Stomach (tissue), 9 donors: ENCODE data around the gene ADRM1. TPM values are rescaled to one million over a fixed set of nuclear protein-coding genes. Genes with fewer than 3 reads are reported as not detected.

Experiments
- DNase-seq, 2 donors: peaks; one replicate each; pipeline versions ENCODE4 v3.0.0 to v3.0.0-alpha.2; 2013 to 2019
- H3K27ac ChIP-seq, 5 donors: fragments of 200-600 bp in 4 of 5; sonication (generic) in 4 of 5; one replicate each; pipeline ENCODE4 v1.5.1; 2013 to 2019; ENCODE audit warnings: mild to moderate bottlenecking in 1 of 5, moderate library complexity in 1 of 5
- H3K27me3 ChIP-seq, 3 donors: fragments of 200-600 bp; sonication (generic); one replicate each; pipeline ENCODE4 v1.5.1; 2017 to 2019; ENCODE audit warnings: mixed run types in 1 of 3
- H3K36me3 ChIP-seq, 4 donors: fragments of 200-600 bp; sonication (generic); 1 replicate in 3 of 4; 2 replicates in 1 of 4; pipeline ENCODE4 v1.5.1; 2016 to 2019
- H3K4me1 ChIP-seq, 4 donors: fragments of 200-600 bp; sonication (generic); one replicate each; pipeline ENCODE4 v1.5.1; 2016 to 2019
- H3K4me3 ChIP-seq, 4 donors: fragments of 200-600 bp; sonication (generic) in 3 of 4; one replicate each; pipeline ENCODE4 v1.5.1; 2016 to 2019; ENCODE audit warnings: mild to moderate bottlenecking in 1 of 4
- H3K9me3 ChIP-seq, 4 donors: fragments of 200-600 bp; sonication (generic); one replicate each; pipeline ENCODE4 v1.5.1; 2016 to 2019
- EP300 ChIP-seq: sonication (generic); formaldehyde crosslinking; IDR thresholded peaks from one replicate; pipeline ENCODE4 v1.6.1; 2017; ENCODE audit warnings: antibody characterized with exemption
- POLR2A ChIP-seq, 4 donors: fragments of 450-650 bp; IDR thresholded peaks; one replicate each; pipeline ENCODE4 v1.6.1; 2016; ENCODE audit warnings: antibody characterized with exemption in 4 of 4, control low read depth in 2 of 4, mild to moderate bottlenecking in 1 of 4, moderate library complexity in 1 of 4
- POLR2AphosphoS5 ChIP-seq, 3 donors: sonication (generic); formaldehyde crosslinking; IDR thresholded peaks; one replicate each; pipeline ENCODE4 v1.6.1; 2016; ENCODE audit warnings: antibody characterized with exemption in 3 of 3
- WGBS, 5 donors: extraction: QIAGEN DNeasy Blood & Tissue Kit in 3 of 5; methylation state at CpG; one replicate each; pipeline versions ENCODE4 v1.1.5 to v1.1.7; 2013 to 2018; 5-methylcytosine and 5-hydroxymethylcytosine counted together
- intact Hi-C: fragments of 100-400 bp; cut with DNase I; formaldehyde crosslinking; loops from one replicate; pipeline ENCODE4 v1.15.1; 2023; ENCODE audit warnings: low total_unique reads
- polyA plus RNA-seq, 3 donors: library from polyadenylated mRNA; stranded (reverse); fragments of 200-250 nt; gene quantifications; one replicate each; pipeline ENCODE4 v1.2.3, GENCODE V29; 2013
- total RNA-seq, 5 donors: library from RNA; depleted of rRNA; stranded (reverse); fragments of >200 nt; gene quantifications; one replicate each; pipeline versions ENCODE4 v1.1.0 to v1.2.3, GENCODE V29; 2014 to 2016
- TF ChIP-seq, protein P1 (sequence below), 7 experiments: fragments of 450-650 bp in 4 of 7; fragments of 200-600 bp in 3 of 7; sonication (generic) in 3 of 7; IDR thresholded peaks; one replicate each; pipeline ENCODE4 v1.5.1; 2016 to 2019; ENCODE audit warnings: antibody characterized with exemption in 7 of 7, control low read depth in 2 of 7, mild to moderate bottlenecking in 1 of 7
- donor health status: healthy with polysubstance abuse.
- donor health status: Bipolar disorder and iron deficiency.
- donor health status: healthy.

ADRM1 gene
- total and polyA plus RNA-seq, 8 donors = 42.0 to 130 (median 83.7) TPM

DNA sequence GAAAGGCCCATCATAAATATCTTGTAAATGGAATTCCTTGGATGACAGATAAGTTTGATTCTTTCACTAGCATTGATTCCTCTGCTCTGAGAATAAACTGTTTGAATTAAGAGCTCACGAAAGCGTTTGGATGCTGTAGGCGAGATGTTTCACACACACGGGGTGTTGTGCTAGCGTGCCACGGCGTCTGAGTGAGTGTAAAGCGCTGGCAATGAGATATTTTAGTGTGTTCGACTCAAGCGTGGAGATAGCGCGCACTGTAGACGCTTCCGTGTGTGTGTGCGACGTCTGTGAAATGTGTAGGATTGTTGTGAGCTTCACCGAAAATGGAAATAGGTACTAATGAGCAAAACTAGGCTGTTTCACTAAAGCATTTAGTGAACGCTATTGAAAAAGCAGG is 29.4 kb upstream of the ADRM1 start:
- TF ChIP-seq, protein P1, sequence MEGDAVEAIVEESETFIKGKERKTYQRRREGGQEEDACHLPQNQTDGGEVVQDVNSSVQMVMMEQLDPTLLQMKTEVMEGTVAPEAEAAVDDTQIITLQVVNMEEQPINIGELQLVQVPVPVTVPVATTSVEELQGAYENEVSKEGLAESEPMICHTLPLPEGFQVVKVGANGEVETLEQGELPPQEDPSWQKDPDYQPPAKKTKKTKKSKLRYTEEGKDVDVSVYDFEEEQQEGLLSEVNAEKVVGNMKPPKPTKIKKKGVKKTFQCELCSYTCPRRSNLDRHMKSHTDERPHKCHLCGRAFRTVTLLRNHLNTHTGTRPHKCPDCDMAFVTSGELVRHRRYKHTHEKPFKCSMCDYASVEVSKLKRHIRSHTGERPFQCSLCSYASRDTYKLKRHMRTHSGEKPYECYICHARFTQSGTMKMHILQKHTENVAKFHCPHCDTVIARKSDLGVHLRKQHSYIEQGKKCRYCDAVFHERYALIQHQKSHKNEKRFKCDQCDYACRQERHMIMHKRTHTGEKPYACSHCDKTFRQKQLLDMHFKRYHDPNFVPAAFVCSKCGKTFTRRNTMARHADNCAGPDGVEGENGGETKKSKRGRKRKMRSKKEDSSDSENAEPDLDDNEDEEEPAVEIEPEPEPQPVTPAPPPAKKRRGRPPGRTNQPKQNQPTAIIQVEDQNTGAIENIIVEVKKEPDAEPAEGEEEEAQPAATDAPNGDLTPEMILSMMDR (IDR thresholded peaks at IDR 0.05) = no peak
- TF ChIP-seq EP300 = no peak
- no peak for TF ChIP-seq POLR2AphosphoS5 (IDR thresholded peaks at IDR 0.05)
- TF ChIP-seq POLR2A (IDR thresholded peaks at IDR 0.05) = no peak
- WGBS, 5 donors = 93 to 96% (median 94%) methylated on average over 18 of the region's 18 CpGs
- no peak overlapping the region for H3K4me3 ChIP-seq
- no peaks in the 10 kb centered on the region for H3K4me1 ChIP-seq
- no peaks in the 10 kb centered on the region for H3K27me3 ChIP-seq
- H3K27ac ChIP-seq = no peak overlapping the region
- intact Hi-C loops = no loop called here
- no peak for DNase-seq
- no peaks in the 10 kb centered on the region for H3K9me3 ChIP-seq
- H3K36me3 ChIP-seq = peaks cover 49 to 89% (median 86%) of the 10 kb centered on the region in 4 donors

DNA sequence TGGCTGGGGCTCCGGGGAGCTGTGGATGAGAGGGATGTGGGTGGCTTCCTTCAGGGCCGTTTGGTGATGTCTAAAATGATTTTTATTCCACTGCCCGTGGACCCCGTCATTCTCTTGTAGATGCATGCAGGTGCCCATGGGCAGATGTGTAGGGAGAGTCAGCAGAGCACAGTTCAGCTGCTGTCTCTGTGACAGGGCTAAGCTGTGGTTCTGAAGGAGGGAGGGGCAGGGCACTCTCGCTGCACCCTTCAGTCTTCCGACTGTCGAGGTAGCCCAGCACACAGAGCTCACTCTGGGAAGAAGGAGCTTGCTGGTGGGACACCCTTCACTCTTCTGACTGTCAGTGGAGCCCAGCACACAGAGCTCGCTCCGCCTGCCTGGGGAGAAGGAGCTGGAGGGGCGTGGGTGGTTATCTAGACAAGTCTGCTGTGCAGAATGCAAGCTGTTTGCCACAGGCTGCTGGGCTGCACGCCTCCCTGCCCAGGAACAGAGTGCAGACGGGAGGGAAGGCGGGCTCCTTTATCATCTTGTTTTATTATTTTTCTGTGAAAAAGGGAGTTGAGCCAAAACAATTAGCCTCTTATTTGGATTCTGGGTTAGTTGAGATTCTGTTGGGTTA is 28.4 kb upstream of the ADRM1 start:
- Histone ChIP-seq H3K27ac (no peak overlapping the region), H3K4me1 (peaks cover 0 to under 1% (median 0%) of the 10 kb centered on the region in 4 donors), H3K27me3 (no peaks in the 10 kb centered on the region), H3K36me3 (peaks cover 50 to 89% (median 86%) of the 10 kb centered on the region in 4 donors), H3K9me3 (no peaks in the 10 kb centered on the region), H3K4me3 (no peak overlapping the region)
- TF ChIP-seq POLR2AphosphoS5 (IDR thresholded peaks at IDR 0.05) = no peak
- TF ChIP-seq, protein P1 (IDR thresholded peaks at IDR 0.05) = no peak
- TF ChIP-seq EP300 = no peak
- TF ChIP-seq POLR2A (IDR thresholded peaks at IDR 0.05) = no peak
- no peak for DNase-seq
- intact Hi-C loops = no loop called here
- 68 to 80% (median 70%) methylated on average over 13 of the region's 13 CpGs for WGBS, 5 donors

DNA sequence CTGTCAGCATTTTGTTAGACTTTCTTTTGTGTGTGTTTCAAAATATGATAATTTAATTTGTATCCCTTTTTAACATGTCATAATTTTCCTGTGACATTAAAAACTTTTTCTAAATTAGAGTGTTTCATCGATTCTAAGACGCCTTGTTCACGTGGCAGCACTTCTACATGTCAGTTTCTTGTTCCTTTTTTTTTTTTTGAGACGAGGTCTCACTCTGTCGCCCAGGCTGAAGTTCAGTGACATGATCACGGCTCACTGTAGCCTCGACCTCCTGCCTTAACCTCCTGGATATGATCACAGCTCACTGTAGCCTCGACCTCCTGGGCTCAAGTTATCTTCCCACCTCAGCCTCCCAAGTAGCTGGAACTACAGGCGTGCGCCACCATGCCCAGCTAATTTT is 27.6 kb upstream of the ADRM1 start:
- peaks cover 0 to 8% (median 2%) of the 10 kb centered on the region in 4 donors for H3K4me1 ChIP-seq
- 91 to 94% (median 92%) methylated on average over 10 of the region's 10 CpGs for WGBS, 5 donors
- no peak for DNase-seq
- no peak overlapping the region for H3K4me3 ChIP-seq
- H3K27me3 ChIP-seq = no peaks in the 10 kb centered on the region
- intact Hi-C loops = no loop called here
- H3K27ac ChIP-seq = no peak overlapping the region
- no peaks in the 10 kb centered on the region for H3K9me3 ChIP-seq
- peaks cover 58 to 89% (median 87%) of the 10 kb centered on the region in 4 donors for H3K36me3 ChIP-seq
- TF ChIP-seq POLR2A (IDR thresholded peaks at IDR 0.05) (no peak), POLR2AphosphoS5 (IDR thresholded peaks at IDR 0.05) (no peak)
- TF ChIP-seq, protein P1 (IDR thresholded peaks at IDR 0.05) = no peak

DNA sequence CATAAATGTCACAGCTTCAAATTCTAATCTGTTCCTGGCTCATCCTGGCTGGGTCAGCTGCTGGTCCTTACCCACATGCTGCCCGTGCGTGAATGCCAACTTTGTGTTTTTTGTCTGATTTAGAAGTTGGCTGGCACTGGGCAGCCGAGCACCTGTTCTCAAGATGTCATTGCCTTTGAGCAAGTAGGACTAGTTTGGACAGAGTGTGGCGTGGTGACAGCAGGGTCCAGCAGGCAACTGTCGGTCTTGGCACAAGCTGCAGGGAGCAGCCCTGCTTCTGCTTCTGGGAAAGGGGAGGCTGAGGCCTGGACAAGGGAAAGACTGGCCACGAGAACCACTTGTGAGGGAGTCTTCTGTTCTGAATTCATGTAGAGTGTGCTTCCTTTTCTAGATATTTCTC is 26.4 kb upstream of the ADRM1 start:
- Histone ChIP-seq H3K36me3 (peaks cover 70 to 96% (median 94%) of the 10 kb centered on the region in 4 donors), H3K27ac (no peak overlapping the region), H3K9me3 (no peaks in the 10 kb centered on the region), H3K27me3 (no peaks in the 10 kb centered on the region), H3K4me1 (peaks cover 0 to 11% (median 5%) of the 10 kb centered on the region in 4 donors), H3K4me3 (no peak overlapping the region)
- TF ChIP-seq EP300 (no peak), POLR2AphosphoS5 (IDR thresholded peaks at IDR 0.05) (no peak), POLR2A (IDR thresholded peaks at IDR 0.05) (no peak)
- TF ChIP-seq, protein P1 (IDR thresholded peaks at IDR 0.05) = no peak
- intact Hi-C loops = no loop called here
- 74 to 88% (median 80%) methylated on average over 6 of the region's 6 CpGs for WGBS, 5 donors
- DNase-seq = no peak
